Nasal cavity respiratory epithelium epithelial cell of viscerocranial mucosa (primary cell): Measurements from ENCODE around the gene METRN. TPM values are rescaled to one million over a fixed set of nuclear protein-coding genes. Genes with fewer than 3 reads are reported as not detected.

Experiments used
- total RNA-seq: library from RNA; depleted of rRNA; stranded (reverse); fragments of >200 nt; gene quantifications from 2 replicates; pipeline ENCODE4 v1.2.3, GENCODE V29; 2014

The METRN gene
- 81.3 and 81.4 TPM in 2 replicates for total RNA-seq

DNA sequence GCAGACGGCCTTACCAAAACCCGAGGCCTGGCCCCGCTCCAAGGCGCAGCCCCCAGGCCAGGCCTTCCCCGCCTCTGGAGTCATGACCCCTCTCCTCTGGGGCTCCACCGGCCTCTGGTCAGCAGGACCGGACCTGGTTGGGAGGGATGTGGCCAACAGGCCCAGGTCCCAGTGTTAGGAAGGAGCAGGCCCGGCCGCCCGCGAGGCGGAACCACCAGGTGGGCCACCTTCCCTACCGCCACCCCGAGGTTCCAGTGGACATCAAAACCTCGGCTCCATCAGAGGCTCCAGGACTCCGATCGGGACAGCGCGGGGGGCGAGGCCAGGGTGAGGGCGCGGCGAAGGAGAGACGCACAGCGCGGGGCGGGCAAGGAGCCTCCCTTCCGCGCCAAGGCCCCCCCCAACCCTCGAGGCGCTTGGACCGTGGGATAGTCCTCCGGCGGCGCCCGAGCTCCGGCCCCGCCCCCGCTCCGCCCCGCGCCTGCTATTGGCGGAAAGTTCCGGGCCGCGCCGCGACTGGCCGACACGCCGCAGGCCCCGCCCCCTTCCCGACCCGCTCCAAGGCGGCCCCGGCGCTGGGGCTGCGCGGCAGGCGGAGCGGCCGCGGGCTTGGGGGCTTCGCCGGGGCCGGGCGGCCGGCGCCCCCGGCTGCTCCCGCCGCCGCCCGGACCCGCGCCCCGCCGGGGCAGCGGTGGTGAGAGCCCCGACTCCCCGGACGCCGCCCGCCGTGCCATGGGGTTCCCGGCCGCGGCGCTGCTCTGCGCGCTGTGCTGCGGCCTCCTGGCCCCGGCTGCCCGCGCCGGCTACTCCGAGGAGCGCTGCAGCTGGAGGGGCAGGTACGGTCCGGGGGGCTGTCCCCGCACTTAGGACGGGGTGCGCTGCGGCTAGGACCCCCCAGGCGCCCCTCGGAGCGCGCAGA, at the start of gene METRN:
TSS of gene METRN (plus strand) at position 561 of the 919 bp plus-strand sequence. CDS start at position 733, 172 bp downstream.

GRCh38 chr16:667780-668518, 47.0 kb upstream of the METRN start, which contains the start of gene RHOT2:
Gene RHOT2, plus strand, starts transcription at chr16:668132. Its CDS starts 68 bp downstream, at chr16:668200.

DNA sequence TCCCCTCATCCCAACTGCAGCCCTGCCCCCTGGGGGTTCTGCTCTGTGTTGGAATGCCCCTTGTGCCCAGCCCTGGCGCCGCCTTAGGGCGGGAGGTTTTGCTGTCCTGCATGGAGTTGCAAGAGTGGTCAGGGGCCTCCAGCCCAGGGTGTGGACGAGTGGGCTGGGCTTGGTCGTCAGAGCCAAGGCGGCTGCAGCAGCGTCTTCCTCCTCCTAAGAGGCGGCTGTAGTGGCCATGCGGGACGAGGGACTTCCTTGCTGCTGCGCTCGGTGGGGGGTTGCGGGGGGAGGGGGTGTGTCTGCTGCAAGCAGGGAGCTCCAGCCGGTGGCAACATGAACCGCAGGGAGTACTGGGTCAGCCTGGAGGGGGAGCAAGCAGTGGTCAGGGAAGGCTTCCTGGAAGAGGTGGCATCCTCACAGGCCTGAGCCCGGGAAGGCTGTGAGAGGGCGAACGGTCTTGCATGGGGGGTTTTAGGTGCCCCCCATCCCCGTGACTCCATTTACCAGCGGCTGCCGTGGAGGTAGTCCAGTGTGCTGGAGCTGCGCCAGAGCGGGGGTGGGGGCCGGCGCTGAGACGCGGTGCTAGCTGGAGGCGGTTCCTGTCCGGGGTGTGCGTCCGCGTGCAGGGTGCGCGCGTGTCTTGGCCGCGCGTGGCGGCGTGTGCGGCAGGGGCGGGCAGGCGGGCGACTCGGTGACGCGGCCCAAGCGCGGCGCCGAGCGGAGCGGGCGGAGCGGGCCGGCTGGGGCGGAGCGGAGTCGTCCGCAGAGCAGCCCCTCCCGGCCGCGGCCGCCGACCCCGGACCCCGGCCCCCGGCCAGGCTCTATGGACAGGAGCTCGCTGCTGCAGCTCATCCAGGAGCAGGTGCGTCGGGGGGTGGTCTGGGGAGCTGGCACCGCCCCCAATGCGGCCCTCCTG, 39.7 kb upstream of the METRN start, which contains the start of gene RHBDL1:
TSS of gene RHBDL1 (plus strand) at position 704 of the 916 bp plus-strand sequence. CDS start at position 824, 120 bp downstream.

GRCh38 chr16:679814-680624, 34.9 kb upstream of the METRN start, which contains the start of gene STUB1:
Gene STUB1, plus strand, starts transcription at chr16:680410. Its CDS starts 116 bp downstream, at chr16:680526.

DNA sequence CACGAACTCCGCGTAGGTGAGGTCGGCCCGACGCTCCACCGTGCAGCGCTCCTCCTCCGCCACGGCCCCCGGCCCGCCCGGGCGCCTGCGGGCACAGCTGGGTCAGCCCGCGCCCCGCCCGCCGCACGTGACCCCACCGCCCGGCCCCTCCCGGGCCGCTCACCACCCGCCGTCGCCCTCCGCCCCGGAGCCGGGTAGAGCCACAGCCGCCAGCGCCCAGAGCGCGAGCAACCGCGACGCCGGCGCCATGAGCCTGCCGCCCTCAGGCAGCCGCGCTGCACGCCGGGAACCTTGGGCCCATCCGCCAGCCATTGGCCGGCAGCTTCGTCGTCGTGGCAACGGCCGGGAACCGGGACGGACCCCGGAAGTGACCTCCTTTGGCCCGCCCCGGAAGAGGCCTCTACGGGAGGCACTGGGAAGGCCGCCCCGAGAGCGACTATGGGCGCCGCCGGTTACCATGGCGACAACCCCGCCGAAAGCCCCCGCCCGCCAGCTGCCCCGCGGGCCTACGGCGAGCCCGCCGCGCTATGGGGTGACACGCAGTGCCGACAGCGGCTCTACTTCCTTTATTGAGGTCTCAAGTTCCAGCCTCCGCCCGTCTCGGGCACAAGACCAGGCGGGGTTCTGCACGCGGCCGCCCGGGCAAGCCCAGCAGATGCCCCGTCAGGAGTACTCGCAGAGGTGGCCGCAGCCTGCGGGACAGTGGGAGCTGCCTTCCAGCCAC, 30.7 kb upstream of the METRN start, which contains the start of gene JMJD8:
TSS of gene JMJD8 (minus strand) at position 264 of the 724 bp plus-strand sequence. CDS start at position 249, 15 bp downstream.

DNA sequence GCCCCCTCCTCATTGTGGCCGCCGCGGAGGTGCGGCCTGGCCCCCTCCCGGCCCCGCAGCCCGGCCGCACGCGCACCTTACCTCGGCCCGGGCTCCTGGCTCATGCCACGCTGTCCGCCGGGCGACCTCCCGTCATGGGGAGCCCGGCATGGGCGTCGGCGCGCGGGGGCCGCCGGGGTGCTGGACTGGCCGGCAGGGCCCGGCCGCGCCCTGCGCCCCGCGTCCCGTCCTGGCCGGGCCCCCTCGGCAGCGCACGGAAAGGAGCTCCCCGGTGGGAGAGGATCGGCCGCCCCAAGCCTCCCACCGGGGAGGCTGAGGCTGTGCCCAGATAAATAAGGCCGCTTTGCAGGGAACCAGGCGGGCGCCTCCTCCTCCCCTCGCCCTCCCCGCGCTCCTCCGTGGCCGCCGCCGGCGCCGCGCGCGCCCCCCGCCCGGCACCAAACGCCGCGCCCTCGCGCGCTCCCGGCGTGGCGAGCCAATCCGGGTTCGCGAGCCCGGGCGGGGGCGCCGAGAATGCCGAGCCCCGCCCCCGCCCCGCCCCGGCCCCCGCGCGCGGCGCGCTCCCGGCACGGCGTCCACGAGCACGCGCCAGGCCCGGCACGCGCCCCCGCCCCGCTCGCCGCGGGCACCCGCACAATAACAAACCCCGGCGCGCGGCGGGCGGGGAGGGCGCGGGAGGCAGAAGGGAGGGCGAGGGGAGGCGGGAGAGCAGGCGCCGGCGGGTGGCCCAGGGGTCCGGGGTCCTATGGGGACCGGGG, 9.3 kb upstream of the METRN start, which contains the start of gene FBXL16:
TSS of gene FBXL16 (minus strand) at position 371 of the 758 bp plus-strand sequence. CDS start 8,396 bp downstream, outside the sequence.

GRCh38 chr16:720990-721764, 6.3 kb downstream of the METRN start, which contains the start of gene ANTKMT:
Gene ANTKMT, plus strand, starts transcription at chr16:721146. Its CDS starts 129 bp downstream, at chr16:721275.

GRCh38 chr16:726438-727290, 11.7 kb downstream of the METRN start, which contains the start of the genes CCDC78 and HAGHL:
Gene CCDC78, minus strand, starts transcription at chr16:726443. Its CDS starts 76 bp downstream, at chr16:726367.
Gene HAGHL, plus strand, starts transcription at chr16:727106. Its CDS starts 404 bp downstream, at chr16:727510.

DNA sequence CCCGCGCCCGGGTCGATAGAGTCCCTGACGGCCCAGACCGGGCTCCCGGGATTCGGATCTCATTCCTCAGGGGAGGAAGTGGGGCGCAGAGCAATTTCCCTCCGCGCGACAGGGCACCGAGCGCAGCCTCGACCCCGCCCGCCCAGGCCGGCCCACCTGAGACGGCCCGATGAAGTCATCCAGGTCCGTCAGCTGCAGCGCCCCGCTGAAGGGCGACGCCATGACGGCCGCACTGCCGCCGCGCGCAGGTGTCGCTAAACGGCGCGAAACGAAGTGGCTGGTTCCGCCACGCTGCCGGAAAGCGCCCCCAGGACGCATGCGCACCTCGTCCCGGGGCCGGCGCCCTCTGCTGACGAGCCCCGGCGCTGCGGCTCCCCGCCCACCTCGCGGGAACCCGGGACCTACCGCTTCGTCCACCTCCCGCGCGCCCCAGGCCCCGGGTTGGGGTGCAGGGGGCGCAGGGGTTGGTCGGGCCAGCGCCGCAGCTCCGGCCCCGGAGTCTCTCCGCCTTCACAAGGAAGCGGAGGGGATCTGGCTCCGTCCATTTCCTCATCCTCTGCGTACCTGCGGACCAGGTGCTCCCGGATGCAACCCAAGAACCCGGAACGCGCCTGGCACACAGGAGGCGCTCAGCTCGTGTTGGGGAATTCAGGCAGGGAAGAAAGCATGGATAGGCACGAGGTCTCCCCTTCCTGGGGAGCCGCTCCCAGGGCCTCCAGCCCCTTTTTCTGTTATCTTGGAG, 26.0 kb downstream of the METRN start, which contains the start of gene CIAO3:
TSS of gene CIAO3 (minus strand) at position 234 of the 742 bp plus-strand sequence. CDS start at position 222, 12 bp downstream.

GRCh38 chr16:760545-761343, 45.8 kb downstream of the METRN start, which contains the start of gene MSLN:
Gene MSLN, plus strand, starts transcription at chr16:760734. Its CDS starts 1,947 bp downstream, at chr16:762681.

Other genes with a start within 250 kb of the METRN start
- 30.1 and 60.1 TPM in 2 replicates for gene CAPN15, start 187.4 kb upstream of the METRN start, total RNA-seq
- under 0.01 TPM in 1 of 2 replicates, not detected in the other for gene PRR35, start 154.7 kb upstream of the METRN start, total RNA-seq
- 0.14 and 0.68 TPM in 2 replicates for gene NHLRC4, start 148.1 kb upstream of the METRN start, total RNA-seq
- gene PIGQ, start 145.2 kb upstream of the METRN start, total RNA-seq, result 13.7 and 34.0 TPM in 2 replicates
- 14.4 and 18.3 TPM in 2 replicates for gene RAB40C, start 125.1 kb upstream of the METRN start, total RNA-seq
- gene WFIKKN1, start 84.1 kb upstream of the METRN start, total RNA-seq, result under 0.01 and 0.71 TPM in 2 replicates
- 57.2 and 62.5 TPM in 2 replicates for gene METTL26, start 78.8 kb upstream of the METRN start, total RNA-seq
- gene MCRIP2, start 73.3 kb upstream of the METRN start, total RNA-seq, result 19.8 and 27.0 TPM in 2 replicates
- 4.1 and 13.5 TPM in 2 replicates for gene WDR90, start 65.8 kb upstream of the METRN start, total RNA-seq
- gene RHOT2, start 47.0 kb upstream of the METRN start, total RNA-seq, result 47.8 and 49.3 TPM in 2 replicates
- 4.7 and 6.2 TPM in 2 replicates for gene RHBDL1, start 39.4 kb upstream of the METRN start, total RNA-seq
- 119 and 126 TPM in 2 replicates for gene STUB1, start 34.7 kb upstream of the METRN start, total RNA-seq
- gene JMJD8, start 30.8 kb upstream of the METRN start, total RNA-seq, result 16.1 and 17.8 TPM in 2 replicates
- gene WDR24, start 24.7 kb upstream of the METRN start, total RNA-seq, result 5.5 and 8.9 TPM in 2 replicates
- 1.4 and 1.7 TPM in 2 replicates for gene FBXL16, start 9.3 kb upstream of the METRN start, total RNA-seq
- 10.0 and 20.5 TPM in 2 replicates for gene ANTKMT, start 6.0 kb downstream of the METRN start, total RNA-seq
- 1.0 and 1.6 TPM in 2 replicates for gene CCDC78, start 11.3 kb downstream of the METRN start, total RNA-seq
- 18.4 and 24.3 TPM in 2 replicates for gene HAGHL, start 12.0 kb downstream of the METRN start, total RNA-seq
- 35.3 and 44.8 TPM in 2 replicates for gene CIAO3, start 25.9 kb downstream of the METRN start, total RNA-seq
- 13.0 and 40.5 TPM in 2 replicates for gene MSLN, start 45.6 kb downstream of the METRN start, total RNA-seq
- gene RPUSD1, start 73.3 kb downstream of the METRN start, total RNA-seq, result 24.4 and 24.6 TPM in 2 replicates
- gene CHTF18, start 73.5 kb downstream of the METRN start, total RNA-seq, result 2.2 and 3.1 TPM in 2 replicates
- not detected in 2 replicates for gene GNG13, start 85.6 kb downstream of the METRN start, total RNA-seq